Adrenal gland (tissue), 5 donors: Measurements from ENCODE around the gene CPEB1.

Experiments
- CTCF ChIP-seq, 6 experiments: fragments of 450-650 bp in 4 of 6; fragments of 200-600 bp in 2 of 6; sonication (generic) in 1 of 6; IDR thresholded peaks; 1 replicate in 5 of 6; 2 replicates in 1 of 6; pipeline versions ENCODE4 v1.5.1 to v1.8.0; 2016 to 2021; ENCODE audit warnings: antibody characterized with exemption in 6 of 6, mild to moderate bottlenecking in 2 of 6, moderate library complexity in 1 of 6
- POLR2A ChIP-seq, 2 donors: fragments of 450-650 bp; IDR thresholded peaks; one replicate each; pipeline ENCODE4 v1.6.1; 2017; ENCODE audit warnings: antibody characterized with exemption in 2 of 2, mild to moderate bottlenecking in 2 of 2, moderate library complexity in 1 of 2
- donor health status: DM: no; HTN: no; CAD: no.

DNA sequence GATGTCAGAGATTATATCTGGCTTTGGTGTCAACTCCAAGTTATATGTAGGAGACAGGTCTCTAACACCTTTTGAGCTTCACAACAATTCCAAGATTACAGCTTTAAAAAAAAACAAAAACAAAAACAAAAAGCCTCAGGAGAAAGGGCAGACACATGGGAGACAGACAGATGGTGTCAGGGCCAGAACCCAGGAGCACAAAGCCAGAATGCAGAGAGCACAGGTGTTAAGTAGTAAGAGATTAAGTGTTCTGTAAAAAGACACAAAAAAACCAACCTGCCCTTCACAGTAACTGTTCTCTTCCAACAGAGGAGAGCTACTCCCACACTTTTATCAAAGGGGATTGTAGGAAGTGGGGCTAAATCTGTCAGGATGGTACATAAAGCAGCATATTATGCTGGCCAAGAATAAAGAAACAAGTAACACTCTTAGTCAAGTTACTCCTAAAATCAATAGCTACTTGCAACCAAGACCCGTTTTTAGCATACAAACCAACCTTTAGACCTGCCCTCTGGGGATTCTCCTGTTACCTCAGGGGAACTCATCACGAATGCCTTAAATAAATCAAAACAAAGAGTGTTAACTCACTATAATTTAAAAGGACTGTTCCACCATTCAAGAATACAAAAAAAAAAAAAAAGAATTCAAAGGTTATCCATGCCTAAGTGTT, 5.9 kb downstream of the CPEB1 start:
- TF ChIP-seq CTCF (IDR thresholded peaks at IDR 0.05): no peak
- no peak for TF ChIP-seq POLR2A (IDR thresholded peaks at IDR 0.05)
